ENCODE data around the gene IRX3.

IRX3 gene

GRCh38 chr16:54290833-54291655 is 4.5 kb upstream of the IRX3 start:
- no peak for DNase-seq (ENCODE audit: low read depth)

- no peak for DNase-seq (ENCODE audit: low read depth)
These were observed 3.6 kb upstream of the IRX3 start for GRCh38 chr16:54289945-54290832.

- no peak for DNase-seq (ENCODE audit: low read depth)
These were observed 2.8 kb upstream of the IRX3 start for GRCh38 chr16:54289242-54289944.

- no peak for DNase-seq (ENCODE audit: low read depth)
These were observed 2.3 kb upstream of the IRX3 start for GRCh38 chr16:54288835-54289241.

GRCh38 chr16:54288030-54288834 is 1.6 kb upstream of the IRX3 start:
- DNase-seq (ENCODE audit: low read depth), result no peak

GRCh38 chr16:54287131-54288029 is 793 bp upstream of the IRX3 start:
- DNase-seq (ENCODE audit: low read depth), result no peak

- DNase-seq (ENCODE audit: low read depth), result no peak
These were observed 559 bp downstream of the IRX3 start for GRCh38 chr16:54286090-54286365.

GRCh38 chr16:54285414-54286089 is 1.0 kb downstream of the IRX3 start:
- no peak for DNase-seq (ENCODE audit: low read depth)

- DNase-seq (ENCODE audit: low read depth), result no peak
These were observed 1.6 kb downstream of the IRX3 start for GRCh38 chr16:54284931-54285413.

- DNase-seq (ENCODE audit: low read depth), result no peak
These were observed 2.2 kb downstream of the IRX3 start for GRCh38 chr16:54284319-54284930.

GRCh38 chr16:54283725-54284318 is 2.8 kb downstream of the IRX3 start:
- DNase-seq (ENCODE audit: low read depth), result no peak

GRCh38 chr16:54282928-54283724 is 3.5 kb downstream of the IRX3 start:
- DNase-seq (ENCODE audit: low read depth), result no peak

GRCh38 chr16:54282202-54282927 is 4.2 kb downstream of the IRX3 start:
- no peak for DNase-seq (ENCODE audit: low read depth)

GRCh38 chr16:54281535-54282201 is 4.9 kb downstream of the IRX3 start:
- no peak for DNase-seq (ENCODE audit: low read depth)

GRCh38 chr16:54280751-54281150 is 5.8 kb downstream of the IRX3 start:
- no peak for DNase-seq (ENCODE audit: low read depth)

- DNase-seq (ENCODE audit: low read depth), result no peak
These were observed 8.5 kb downstream of the IRX3 start for GRCh38 chr16:54277845-54278703.
